ENCODE results near the gene ARAP2.

GRCh38 chr4:36213977-36214376 is 30.3 kb downstream of the ARAP2 start:
- TF ChIP-seq CTCF (conservative IDR thresholded peaks at IDR 0.05; ENCODE audit: low read length) (no peak), EZH2phosphoT487 (IDR thresholded peaks at IDR 0.05; ENCODE audit: borderline replicate concordance, low read depth, low read length) (no peak)
